ENCODE measurements around the gene ADGRV1.

Gene ADGRV1

DNA sequence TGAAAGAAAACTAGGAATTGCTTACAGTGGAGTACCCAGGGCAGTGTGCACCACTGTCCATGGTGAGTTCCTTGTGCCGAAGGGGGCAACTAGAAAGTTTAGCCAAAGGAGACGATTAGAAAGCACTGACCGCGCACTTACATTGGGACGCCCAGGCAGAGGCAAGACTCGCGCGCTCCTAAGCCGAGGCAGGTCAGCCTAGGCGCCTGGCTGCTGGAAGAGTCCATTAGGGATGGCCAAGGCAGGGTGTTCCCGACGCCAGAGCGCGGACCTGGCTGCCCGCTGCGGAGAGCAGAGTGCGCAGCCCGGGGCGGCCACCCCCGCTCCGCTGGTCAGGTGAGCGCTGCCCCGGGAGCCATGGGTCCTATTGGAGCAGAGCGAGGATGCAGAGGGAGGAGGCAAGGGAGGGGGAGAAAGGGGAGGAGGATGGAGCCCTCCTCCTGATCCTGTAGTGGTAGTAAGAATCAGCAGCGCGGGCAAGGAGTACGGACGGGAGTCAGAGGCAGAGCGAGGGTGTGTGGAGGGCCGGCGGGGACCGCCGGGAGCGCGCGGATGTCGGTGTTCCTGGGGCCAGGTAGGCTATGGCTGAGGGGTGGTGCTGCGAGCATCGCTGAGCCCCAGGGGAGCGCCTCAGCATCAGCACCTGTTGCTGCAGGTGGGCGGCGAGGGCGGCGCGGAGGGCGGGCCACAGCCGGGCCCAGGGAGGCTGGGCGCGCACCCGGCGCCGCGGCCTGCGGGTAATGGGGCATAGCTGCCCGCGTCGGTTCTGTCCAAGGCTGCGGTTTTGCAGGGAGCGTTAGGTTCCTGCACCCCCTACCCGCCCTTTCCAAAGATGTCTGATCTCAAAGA, at the start of gene ADGRV1:
Gene ADGRV1, plus strand, starts transcription at position 454 of the 849 bp plus-strand sequence. Its CDS starts 99 bp downstream, at position 553.
- no peak for DNase-seq

DNA sequence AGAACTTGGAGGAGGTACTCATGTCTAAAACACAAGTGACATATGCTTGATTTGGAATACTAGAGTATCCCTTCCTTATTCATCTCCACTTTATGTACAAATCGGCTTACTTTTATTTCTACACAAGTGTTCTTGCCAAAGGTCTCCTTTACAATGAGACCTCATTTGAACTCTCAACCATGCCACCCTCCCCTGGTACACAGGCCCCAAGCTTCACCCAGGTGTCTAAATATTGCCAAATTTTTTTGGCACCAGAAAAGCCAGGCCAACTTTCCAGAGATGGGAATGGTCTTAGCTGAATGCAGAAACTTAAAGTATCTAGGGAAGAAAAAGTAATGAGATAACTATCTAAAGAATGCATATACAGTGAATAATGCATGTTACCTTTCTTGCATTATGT, 48.2 kb upstream of the ADGRV1 start:
- DNase-seq: no peak

- DNase-seq: no peak
Measured at GRCh38 chr5:90514520-90514919, 44.1 kb upstream of the ADGRV1 start.

DNA sequence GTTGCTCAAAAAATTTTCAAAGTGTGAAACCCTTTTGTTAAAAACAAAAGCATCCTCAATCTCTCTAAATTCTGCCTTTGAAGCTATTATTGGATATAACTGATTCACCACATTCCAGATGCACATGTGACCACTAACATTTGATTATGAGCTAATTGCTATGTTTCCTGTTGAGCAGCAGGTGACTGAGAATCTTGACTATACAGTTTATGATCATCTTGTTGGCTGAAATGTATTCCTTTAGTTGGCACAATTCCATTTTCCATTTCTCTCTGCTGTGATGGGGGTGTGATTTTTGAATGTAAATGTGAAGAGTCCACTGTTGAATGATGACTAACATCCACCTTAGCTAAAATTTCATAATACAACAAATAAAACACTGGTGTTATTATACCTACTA, 39.9 kb upstream of the ADGRV1 start:
- no peak for DNase-seq

GRCh38 chr5:90519081-90519480, 39.5 kb upstream of the ADGRV1 start:
- no peak for DNase-seq

GRCh38 chr5:90528601-90529193, 29.9 kb upstream of the ADGRV1 start:
- DNase-seq: no peak

DNA sequence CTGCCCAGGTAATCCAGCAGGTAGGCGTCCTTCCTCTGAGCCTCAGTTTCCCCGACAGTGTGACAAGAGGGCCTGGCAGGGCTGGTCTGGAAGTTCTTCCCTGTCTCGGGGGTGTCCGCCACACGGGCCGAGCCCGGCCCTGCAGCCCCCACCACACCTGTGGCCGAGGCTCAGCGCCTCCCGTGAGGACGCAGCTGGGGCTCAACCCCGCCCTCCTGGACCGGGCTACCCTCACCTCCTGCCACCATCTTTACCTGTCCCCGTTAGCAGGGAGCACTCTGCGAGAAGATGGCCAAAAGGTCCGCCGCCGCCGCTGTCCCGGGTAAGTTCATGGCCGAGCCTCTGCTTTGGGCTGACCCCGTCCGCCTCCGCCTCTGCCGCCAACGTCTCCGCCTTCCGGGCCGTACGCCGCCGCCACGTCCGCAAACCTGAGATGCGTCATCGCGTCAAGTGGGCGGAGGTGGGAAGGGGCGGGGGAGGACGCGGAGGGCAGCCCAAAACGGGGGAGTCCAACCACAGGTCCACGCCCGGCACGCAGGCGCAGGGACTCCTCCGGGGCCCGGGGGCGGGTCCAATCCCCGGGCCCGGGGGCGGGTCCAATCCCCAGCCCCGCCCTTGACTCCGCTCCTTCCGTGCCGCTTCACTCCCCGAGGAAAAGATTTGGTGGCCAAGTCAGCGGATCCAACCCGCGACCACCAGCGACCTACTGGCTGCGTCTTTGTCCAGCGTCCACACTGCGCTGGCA, 29.2 kb upstream of the ADGRV1 start, which contains the start of gene LYSMD3:
Gene LYSMD3, minus strand, starts transcription at position 391 of the 745 bp plus-strand sequence. CDS start 4,295 bp downstream, outside the sequence.
- peak; percentile 96 for DNase-seq

DNA sequence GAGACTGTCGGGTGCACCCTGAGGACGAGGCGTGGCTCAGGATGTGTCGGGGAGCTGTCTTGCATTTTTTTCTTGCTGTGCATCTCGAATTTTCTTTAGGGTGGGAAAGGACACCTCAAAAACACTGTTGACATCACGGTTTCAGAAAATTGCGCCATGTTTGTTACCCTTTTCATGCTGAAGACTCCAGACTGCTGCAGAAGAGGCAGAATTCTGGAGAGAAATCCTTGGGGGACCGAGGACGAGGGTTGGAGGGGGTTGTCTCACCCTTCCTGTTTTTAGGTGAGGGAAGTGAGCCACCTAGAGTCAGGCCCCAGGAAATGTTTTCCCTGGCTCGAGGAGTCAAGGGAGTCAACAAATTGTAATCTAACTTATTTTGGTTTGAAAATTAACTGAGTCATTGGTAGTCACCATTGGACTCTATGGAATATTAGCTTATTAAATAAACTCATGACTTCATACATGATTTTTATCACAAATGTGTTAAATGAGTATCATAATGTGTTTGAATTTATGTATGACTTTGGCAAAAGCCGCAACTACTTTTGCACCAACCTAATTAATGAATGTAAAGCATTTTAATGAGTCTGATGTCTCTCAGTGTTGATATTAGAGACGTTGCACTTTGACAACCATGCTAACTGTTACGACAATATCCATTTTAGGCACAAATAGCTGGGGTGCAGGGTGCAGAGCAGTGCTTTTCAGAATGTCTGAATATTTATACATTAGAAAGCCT, 28.5 kb upstream of the ADGRV1 start:
- DNase-seq: peak; percentile 40

DNA sequence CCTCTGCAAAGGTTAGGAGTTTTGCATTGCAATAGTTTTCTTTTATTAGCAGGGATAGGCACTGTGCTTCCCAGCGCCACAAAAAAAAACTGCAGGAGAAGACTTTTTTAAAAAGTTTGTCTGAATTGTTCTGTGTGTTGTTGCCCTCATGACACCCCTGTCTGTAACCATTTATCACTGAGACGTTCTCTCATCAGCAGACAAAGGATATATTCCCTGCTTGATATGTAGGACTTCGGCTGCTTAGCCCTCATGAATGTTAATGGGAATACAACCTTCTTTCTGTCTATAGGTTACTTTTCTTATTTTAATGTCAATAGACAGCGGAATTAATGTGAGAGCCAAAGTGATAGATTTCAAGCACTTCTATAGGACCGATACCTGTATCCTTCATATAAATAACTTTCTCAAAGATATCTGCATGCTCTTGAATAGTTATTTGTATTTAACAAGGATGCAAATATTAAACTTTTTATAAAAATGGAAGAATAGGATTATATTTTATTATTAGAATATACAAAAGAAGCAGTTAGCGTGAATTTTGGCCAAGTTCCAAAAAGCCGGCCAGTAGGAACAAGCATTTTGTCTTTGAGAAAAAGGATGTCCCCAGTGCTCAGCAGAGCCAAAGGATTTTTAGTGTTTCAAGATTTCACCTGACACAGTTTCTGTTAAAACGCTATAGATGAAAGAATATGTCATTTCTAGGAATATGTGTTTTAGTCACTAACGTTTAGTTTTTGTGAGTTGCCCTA, 27.7 kb upstream of the ADGRV1 start:
- DNase-seq: no peak

DNA sequence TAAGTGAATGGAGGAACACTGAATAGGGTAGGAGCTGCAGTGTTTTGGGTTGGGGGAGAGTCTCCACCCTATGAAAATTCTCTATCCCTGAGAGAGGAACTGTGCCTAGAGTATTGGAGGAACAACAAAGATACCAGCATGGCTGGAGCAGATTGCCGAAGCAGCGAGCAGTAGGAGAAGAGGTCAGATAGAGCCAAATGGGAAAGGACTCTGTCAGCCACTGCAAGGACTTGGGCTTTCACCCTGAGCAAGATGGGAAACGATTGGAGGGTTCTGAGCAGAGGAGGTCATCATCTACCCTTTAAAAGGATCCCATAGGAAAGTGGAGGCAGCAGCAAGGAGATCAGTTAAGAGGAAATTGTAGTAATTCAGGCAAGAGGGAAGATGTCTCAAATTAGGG, 24.8 kb upstream of the ADGRV1 start:
- no peak for DNase-seq

GRCh38 chr5:90534922-90535321, 23.7 kb upstream of the ADGRV1 start:
- DNase-seq: no peak

DNA sequence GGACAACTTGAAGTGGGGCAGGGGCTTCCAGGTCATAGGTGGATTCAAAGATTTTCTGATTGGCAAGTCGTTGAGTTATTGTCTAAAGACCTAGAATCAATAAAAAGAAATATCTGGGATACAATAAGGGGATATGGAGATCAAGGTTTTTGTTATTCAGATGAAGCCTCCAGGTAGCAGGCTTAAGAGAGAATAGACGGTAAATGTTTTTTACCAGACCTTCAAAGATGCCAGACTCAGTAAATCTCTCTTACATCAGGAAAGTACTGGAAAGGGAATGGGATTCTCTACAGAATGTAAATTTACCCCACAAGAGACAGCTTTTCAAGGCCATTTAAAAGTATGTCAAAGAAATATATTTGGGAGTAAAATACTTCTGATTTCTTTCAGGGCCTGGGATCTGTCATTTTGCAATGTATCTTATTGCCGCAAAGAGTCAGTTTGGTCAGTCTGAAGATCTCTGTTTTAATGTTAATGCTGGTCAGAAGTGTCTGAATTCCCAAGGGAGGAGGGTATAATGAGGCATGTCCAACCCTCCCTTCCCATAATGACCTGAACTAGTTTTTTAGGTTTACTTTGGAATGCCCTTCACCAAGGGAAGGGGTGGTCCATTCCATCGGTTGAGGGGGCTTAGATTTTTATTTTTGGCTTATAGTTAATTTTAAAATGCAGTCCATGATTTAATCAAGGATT, 15.6 kb upstream of the ADGRV1 start:
- DNase-seq: no peak

GRCh38 chr5:90545511-90545910, 13.1 kb upstream of the ADGRV1 start:
- DNase-seq: no peak

GRCh38 chr5:90546216-90546837, 12.3 kb upstream of the ADGRV1 start:
- DNase-seq: no peak

GRCh38 chr5:90547072-90547536, 11.5 kb upstream of the ADGRV1 start:
- no peak for DNase-seq

GRCh38 chr5:90548069-90548593, 10.5 kb upstream of the ADGRV1 start:
- DNase-seq: no peak

DNA sequence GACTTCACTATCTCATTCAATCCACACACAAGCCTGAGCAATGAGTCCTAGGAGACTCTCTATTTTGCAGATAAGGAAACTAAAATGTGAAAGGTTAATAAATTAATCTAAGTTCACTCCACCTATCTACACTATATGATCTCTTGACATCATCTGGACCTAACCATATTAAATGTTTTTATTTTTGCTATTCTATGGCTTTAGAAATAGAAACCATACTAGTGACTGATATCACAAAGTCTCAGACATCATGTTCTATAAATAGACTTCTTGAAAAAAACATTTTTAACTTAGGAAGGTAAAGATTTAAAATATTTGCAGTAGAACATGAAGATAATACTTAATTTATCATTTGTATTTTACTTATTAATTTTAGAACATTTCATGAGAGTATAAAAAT, 9.4 kb upstream of the ADGRV1 start:
- DNase-seq: no peak

- no peak for DNase-seq
Measured at GRCh38 chr5:90549729-90550275, 8.8 kb upstream of the ADGRV1 start.

- DNase-seq: no peak
Measured at GRCh38 chr5:90550963-90551362, 7.6 kb upstream of the ADGRV1 start.

DNA sequence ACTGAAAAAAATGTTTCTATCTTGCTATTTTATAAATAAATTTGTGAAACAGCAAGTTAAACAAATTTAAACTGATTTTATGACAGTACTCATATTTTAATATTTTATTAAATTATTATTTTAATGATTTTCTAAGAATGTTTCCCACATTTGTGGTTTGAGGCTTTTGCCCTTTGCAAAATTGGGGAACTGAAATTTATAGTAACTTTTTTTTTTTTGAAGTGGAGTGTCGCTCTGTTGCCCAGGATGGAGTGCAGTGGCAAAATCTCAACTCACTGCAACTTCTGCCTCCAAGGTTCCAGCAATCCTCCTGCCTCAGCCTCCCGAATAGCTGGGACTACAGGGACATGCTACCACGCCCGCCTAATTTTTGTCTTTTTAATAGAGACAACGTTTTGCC, 7.2 kb upstream of the ADGRV1 start:
- DNase-seq: no peak

All from stimulated activated CD4-positive, alpha-beta T cell treated with anti-CD3 and anti-CD28 coated beads, Interleukin-12 subunit alpha, Interleukin-12 subunit beta, amount 100 ng/mL, for 4 hours (primary cell).